ENCODE measurements around the gene PEX26. TPM values are rescaled to one million over a fixed set of nuclear protein-coding genes. Genes with fewer than 3 reads are reported as not detected.

The PEX26 gene
- total and polyA plus RNA-seq, 2 of the 13 experiments (the other 11 are each of a cell fraction or from before 2014, with no cell fraction given): 10.6 to 25.1 TPM

- TF ChIP-seq, protein P1, sequence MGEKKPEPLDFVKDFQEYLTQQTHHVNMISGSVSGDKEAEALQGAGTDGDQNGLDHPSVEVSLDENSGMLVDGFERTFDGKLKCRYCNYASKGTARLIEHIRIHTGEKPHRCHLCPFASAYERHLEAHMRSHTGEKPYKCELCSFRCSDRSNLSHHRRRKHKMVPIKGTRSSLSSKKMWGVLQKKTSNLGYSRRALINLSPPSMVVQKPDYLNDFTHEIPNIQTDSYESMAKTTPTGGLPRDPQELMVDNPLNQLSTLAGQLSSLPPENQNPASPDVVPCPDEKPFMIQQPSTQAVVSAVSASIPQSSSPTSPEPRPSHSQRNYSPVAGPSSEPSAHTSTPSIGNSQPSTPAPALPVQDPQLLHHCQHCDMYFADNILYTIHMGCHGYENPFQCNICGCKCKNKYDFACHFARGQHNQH (CRISPR knock-in tag; IDR thresholded peaks at IDR 0.05): peak; percentile 46; the same call in 1 of the 2 replicates
- TF ChIP-seq, protein P2, sequence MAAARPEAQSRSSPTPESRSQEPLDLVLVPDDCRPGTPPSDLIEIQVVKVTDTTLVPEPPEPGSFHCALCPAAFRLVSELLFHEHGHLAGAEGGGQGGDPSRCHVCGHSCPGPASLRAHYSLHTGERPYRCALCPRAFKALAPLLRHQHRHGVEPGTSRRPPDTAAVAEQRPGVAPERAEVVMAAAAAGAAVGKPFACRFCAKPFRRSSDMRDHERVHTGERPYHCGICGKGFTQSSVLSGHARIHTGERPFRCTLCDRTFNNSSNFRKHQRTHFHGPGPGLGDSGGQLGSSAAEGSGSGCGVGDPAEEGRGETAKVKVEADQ (CRISPR knock-in tag; IDR thresholded peaks at IDR 0.05; ENCODE audit: borderline replicate concordance): peak; percentile 33; the same call in 1 of the 2 replicates
- TF ChIP-seq ZNF850 (CRISPR knock-in tag; conservative IDR thresholded peaks at IDR 0.05): no peak
- TF ChIP-seq, protein P3, sequence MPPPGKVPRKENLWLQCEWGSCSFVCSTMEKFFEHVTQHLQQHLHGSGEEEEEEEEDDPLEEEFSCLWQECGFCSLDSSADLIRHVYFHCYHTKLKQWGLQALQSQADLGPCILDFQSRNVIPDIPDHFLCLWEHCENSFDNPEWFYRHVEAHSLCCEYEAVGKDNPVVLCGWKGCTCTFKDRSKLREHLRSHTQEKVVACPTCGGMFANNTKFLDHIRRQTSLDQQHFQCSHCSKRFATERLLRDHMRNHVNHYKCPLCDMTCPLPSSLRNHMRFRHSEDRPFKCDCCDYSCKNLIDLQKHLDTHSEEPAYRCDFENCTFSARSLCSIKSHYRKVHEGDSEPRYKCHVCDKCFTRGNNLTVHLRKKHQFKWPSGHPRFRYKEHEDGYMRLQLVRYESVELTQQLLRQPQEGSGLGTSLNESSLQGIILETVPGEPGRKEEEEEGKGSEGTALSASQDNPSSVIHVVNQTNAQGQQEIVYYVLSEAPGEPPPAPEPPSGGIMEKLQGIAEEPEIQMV (CRISPR knock-in tag; IDR thresholded peaks at IDR 0.05; ENCODE audit: low read depth): peak; percentile 63; the same call in 1 of the 2 replicates
- TF ChIP-seq, protein P4, sequence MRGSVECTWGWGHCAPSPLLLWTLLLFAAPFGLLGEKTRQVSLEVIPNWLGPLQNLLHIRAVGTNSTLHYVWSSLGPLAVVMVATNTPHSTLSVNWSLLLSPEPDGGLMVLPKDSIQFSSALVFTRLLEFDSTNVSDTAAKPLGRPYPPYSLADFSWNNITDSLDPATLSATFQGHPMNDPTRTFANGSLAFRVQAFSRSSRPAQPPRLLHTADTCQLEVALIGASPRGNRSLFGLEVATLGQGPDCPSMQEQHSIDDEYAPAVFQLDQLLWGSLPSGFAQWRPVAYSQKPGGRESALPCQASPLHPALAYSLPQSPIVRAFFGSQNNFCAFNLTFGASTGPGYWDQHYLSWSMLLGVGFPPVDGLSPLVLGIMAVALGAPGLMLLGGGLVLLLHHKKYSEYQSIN (CRISPR knock-in tag; IDR thresholded peaks at IDR 0.05; ENCODE audit: borderline replicate concordance): no peak
- TF ChIP-seq, protein P5, sequence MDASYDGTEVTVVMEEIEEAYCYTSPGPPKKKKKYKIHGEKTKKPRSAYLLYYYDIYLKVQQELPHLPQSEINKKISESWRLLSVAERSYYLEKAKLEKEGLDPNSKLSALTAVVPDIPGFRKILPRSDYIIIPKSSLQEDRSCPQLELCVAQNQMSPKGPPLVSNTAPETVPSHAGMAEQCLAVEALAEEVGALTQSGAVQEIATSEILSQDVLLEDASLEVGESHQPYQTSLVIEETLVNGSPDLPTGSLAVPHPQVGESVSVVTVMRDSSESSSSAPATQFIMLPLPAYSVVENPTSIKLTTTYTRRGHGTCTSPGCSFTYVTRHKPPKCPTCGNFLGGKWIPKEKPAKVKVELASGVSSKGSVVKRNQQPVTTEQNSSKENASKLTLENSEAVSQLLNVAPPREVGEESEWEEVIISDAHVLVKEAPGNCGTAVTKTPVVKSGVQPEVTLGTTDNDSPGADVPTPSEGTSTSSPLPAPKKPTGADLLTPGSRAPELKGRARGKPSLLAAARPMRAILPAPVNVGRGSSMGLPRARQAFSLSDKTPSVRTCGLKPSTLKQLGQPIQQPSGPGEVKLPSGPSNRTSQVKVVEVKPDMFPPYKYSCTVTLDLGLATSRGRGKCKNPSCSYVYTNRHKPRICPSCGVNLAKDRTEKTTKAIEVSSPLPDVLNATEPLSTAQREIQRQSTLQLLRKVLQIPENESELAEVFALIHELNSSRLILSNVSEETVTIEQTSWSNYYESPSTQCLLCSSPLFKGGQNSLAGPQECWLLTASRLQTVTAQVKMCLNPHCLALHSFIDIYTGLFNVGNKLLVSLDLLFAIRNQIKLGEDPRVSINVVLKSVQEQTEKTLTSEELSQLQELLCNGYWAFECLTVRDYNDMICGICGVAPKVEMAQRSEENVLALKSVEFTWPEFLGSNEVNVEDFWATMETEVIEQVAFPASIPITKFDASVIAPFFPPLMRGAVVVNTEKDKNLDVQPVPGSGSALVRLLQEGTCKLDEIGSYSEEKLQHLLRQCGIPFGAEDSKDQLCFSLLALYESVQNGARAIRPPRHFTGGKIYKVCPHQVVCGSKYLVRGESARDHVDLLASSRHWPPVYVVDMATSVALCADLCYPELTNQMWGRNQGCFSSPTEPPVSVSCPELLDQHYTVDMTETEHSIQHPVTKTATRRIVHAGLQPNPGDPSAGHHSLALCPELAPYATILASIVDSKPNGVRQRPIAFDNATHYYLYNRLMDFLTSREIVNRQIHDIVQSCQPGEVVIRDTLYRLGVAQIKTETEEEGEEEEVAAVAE (CRISPR knock-in tag; IDR thresholded peaks at IDR 0.05; ENCODE audit: borderline replicate concordance): 0 out of 2 replicates have a peak, but pooled peaks have one; percentile 72
- TF ChIP-seq ZNF124 (CRISPR knock-in tag; IDR thresholded peaks at IDR 0.05): peak; percentile 30; the same call in 1 of the 2 replicates
- TF ChIP-seq, protein P6, sequence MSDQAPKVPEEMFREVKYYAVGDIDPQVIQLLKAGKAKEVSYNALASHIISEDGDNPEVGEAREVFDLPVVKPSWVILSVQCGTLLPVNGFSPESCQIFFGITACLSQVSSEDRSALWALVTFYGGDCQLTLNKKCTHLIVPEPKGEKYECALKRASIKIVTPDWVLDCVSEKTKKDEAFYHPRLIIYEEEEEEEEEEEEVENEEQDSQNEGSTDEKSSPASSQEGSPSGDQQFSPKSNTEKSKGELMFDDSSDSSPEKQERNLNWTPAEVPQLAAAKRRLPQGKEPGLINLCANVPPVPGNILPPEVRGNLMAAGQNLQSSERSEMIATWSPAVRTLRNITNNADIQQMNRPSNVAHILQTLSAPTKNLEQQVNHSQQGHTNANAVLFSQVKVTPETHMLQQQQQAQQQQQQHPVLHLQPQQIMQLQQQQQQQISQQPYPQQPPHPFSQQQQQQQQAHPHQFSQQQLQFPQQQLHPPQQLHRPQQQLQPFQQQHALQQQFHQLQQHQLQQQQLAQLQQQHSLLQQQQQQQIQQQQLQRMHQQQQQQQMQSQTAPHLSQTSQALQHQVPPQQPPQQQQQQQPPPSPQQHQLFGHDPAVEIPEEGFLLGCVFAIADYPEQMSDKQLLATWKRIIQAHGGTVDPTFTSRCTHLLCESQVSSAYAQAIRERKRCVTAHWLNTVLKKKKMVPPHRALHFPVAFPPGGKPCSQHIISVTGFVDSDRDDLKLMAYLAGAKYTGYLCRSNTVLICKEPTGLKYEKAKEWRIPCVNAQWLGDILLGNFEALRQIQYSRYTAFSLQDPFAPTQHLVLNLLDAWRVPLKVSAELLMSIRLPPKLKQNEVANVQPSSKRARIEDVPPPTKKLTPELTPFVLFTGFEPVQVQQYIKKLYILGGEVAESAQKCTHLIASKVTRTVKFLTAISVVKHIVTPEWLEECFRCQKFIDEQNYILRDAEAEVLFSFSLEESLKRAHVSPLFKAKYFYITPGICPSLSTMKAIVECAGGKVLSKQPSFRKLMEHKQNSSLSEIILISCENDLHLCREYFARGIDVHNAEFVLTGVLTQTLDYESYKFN (CRISPR knock-in tag; conservative IDR thresholded peaks at IDR 0.05): peak; percentile 99
- TF ChIP-seq, protein P7, sequence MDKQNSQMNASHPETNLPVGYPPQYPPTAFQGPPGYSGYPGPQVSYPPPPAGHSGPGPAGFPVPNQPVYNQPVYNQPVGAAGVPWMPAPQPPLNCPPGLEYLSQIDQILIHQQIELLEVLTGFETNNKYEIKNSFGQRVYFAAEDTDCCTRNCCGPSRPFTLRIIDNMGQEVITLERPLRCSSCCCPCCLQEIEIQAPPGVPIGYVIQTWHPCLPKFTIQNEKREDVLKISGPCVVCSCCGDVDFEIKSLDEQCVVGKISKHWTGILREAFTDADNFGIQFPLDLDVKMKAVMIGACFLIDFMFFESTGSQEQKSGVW (CRISPR knock-in tag; IDR thresholded peaks at IDR 0.05; ENCODE audit: borderline replicate concordance): no peak
- no peak for TF ChIP-seq GRHL1 (CRISPR knock-in tag; conservative IDR thresholded peaks at IDR 0.05)
These were observed 70.6 kb downstream of the PEX26 start (continued) for GRCh38 chr22:18148293-18148965.
